HepG2 (cell line): ENCODE results near the gene TOMM22.

ENCODE experiments used
- ASH2L ChIP-seq: fragments of 300-600, 200-600 bp; sonication (generic); IDR thresholded peaks from 2 replicates; pipeline ENCODE4 v1.7.0; 2017; ENCODE audit warnings: low read depth, mild to moderate bottlenecking, moderate library complexity, mixed read lengths, low read length; ENCODE audit not compliant: insufficient read length
- ATF2 ChIP-seq: sonication (generic); formaldehyde crosslinking; IDR thresholded peaks from 2 replicates; pipeline ENCODE4 v1.4.0; 2020; ENCODE audit warnings: missing genetic modification reagents
- CBFB ChIP-seq: sonication (generic); formaldehyde crosslinking; IDR thresholded peaks from 2 replicates; pipeline ENCODE4 v1.4.0; 2020; ENCODE audit warnings: missing genetic modification reagents
- CCDC6 ChIP-seq: sonication (generic); formaldehyde crosslinking; IDR thresholded peaks from 2 replicates; pipeline ENCODE4 v1.8.1; 2022; ENCODE audit warnings: mild to moderate bottlenecking, missing genetic modification reagents, moderate library complexity
- CEBPB ChIP-seq: IDR thresholded peaks from 2 replicates; pipeline ENCODE4 v1.6.1; 2011; ENCODE audit warnings: low read depth, low read length, improper control_type of control experiment, borderline replicate concordance
- CTCF ChIP-seq: sonication (generic); formaldehyde crosslinking; IDR thresholded peaks from 2 replicates; pipeline ENCODE4 v1.5.0; 2020; ENCODE audit warnings: mild to moderate bottlenecking, missing genetic modification reagents, moderate library complexity
- ETS1 ChIP-seq: sonication (generic); formaldehyde crosslinking; IDR thresholded peaks from 2 replicates; pipeline ENCODE4 v1.4.0; 2020; ENCODE audit warnings: missing genetic modification reagents
- MAX ChIP-seq: IDR thresholded peaks from 2 replicates; pipeline ENCODE4 v1.6.1; 2012; ENCODE audit warnings: inconsistent platforms
- MLX ChIP-seq: IDR thresholded peaks from 2 replicates; pipeline ENCODE4 v1.6.1; 2016
- NR3C1 ChIP-seq: sonication (generic); formaldehyde crosslinking; IDR thresholded peaks from 2 replicates; pipeline ENCODE4 v1.4.0; 2020; ENCODE audit warnings: missing genetic modification reagents
- PATZ1 ChIP-seq: sonication (generic); formaldehyde crosslinking; IDR thresholded peaks from 2 replicates; pipeline ENCODE4 v1.4.0; 2020; ENCODE audit warnings: missing genetic modification reagents
- POLR2A ChIP-seq, 2 experiments: IDR thresholded peaks; 2 replicates each; pipeline ENCODE4 v1.6.1; 2011; ENCODE audit warnings: low read depth in 2 of 2, low read length in 2 of 2, mild to moderate bottlenecking in 1 of 2, moderate library complexity in 1 of 2; ENCODE audit not compliant: insufficient read depth in 1 of 2
- RNF219 ChIP-seq: sonication (generic); formaldehyde crosslinking; IDR thresholded peaks from 2 replicates; pipeline ENCODE4 v1.5.0; 2020; ENCODE audit warnings: mild to moderate bottlenecking, missing genetic modification reagents
- SRF ChIP-seq: IDR thresholded peaks from 2 replicates; pipeline ENCODE4 v1.6.1; 2011; ENCODE audit warnings: mild to moderate bottlenecking, low read depth, low read length, moderate library complexity

GRCh38 chr22:38698407-38699094 is 16.8 kb downstream of the TOMM22 start:
- TF ChIP-seq MLX (CRISPR knock-in tag) (no peak), PATZ1 (CRISPR knock-in tag) (no peak), NR3C1 (CRISPR knock-in tag) (no peak), RNF219 (CRISPR knock-in tag) (no peak), CBFB (CRISPR knock-in tag) (no peak), CTCF (no peak), ASH2L (no peak), ETS1 (CRISPR knock-in tag) (no peak), SRF (no peak), MAX (no peak), CCDC6 (no peak), ATF2 (CRISPR knock-in tag) (no peak), CEBPB (no peak), POLR2A (IDR thresholded peaks at IDR 0.05; ENCODE audit: insufficient read depth in 1 of 2, low read depth in 2 of 2, low read length in 2 of 2) (no peak)
